Measurements from ENCODE around the gene CHD1. TPM values are rescaled to one million over a fixed set of nuclear protein-coding genes. Genes with fewer than 3 reads are reported as not detected.

The CHD1 gene
- total RNA-seq, 4 donors from 2014 or later: 39.8 to 70.6 (median 54.1) TPM

DNA sequence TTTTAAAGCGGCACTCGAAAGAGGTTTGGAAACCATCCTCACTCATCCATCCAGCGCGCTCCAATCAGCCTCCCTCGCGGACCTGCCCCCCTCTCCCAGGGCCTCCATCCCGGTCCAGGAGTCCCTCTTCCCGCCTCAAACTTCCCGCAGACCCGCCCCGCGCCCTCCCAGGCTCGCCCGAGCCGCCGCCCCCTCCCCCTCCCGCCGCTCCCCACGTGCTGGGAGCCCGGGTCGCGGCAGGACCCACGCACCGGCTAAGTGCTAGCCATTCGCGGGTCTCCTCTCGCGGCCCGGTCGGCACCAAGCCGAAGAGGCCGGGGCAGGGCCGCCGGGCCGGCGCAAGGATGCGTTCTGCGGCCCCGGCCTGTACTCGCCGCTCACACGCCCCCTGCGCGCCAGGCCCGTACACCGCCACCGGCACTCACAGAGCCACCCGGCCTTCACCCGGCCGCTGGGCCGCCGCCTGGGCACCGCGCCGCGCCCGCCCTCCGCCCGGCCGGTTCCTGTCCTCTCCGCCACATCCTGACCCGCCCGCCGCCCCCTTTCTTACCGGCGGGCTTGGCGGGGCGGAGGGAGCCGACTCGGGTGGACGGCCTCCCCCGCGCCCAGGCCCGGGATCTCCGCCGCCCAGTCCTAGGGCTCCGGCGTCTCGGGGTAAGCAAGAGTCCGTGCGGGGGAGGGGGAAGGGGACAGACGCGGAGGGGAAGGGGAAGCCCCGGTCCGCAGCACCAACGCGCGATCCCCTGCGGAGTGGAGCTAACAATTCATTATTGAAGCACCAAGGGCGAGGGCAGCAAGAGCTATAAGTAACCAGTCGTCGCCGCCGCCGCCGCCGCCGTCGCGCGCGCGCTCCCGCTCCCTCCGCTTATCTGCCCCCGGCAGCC is 576 bp downstream of the CHD1 start:
- peak in 1 of 3 donors; percentile 7 for TF ChIP-seq POLR2AphosphoS5 (IDR thresholded peaks at IDR 0.05)
- TF ChIP-seq, protein P1, sequence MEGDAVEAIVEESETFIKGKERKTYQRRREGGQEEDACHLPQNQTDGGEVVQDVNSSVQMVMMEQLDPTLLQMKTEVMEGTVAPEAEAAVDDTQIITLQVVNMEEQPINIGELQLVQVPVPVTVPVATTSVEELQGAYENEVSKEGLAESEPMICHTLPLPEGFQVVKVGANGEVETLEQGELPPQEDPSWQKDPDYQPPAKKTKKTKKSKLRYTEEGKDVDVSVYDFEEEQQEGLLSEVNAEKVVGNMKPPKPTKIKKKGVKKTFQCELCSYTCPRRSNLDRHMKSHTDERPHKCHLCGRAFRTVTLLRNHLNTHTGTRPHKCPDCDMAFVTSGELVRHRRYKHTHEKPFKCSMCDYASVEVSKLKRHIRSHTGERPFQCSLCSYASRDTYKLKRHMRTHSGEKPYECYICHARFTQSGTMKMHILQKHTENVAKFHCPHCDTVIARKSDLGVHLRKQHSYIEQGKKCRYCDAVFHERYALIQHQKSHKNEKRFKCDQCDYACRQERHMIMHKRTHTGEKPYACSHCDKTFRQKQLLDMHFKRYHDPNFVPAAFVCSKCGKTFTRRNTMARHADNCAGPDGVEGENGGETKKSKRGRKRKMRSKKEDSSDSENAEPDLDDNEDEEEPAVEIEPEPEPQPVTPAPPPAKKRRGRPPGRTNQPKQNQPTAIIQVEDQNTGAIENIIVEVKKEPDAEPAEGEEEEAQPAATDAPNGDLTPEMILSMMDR (IDR thresholded peaks at IDR 0.05): no peak
- Histone ChIP-seq H3K36me3 (peaks cover 16% of the 10 kb centered on the region), H3K27me3 (no peaks in the 10 kb centered on the region), H3K27ac (peak overlapping the region; percentile 98), H3K4me1 (peaks cover 47% of the 10 kb centered on the region), H3K4me3 (peak overlapping the region; percentile 77), H3K9me3 (no peaks in the 10 kb centered on the region)
- peak; percentile 88 to 90 for DNase-seq (ENCODE audit: low spot score in 2 of 2)
- WGBS: under 1% methylated on average over 17 of the region's 106 CpGs

DNA sequence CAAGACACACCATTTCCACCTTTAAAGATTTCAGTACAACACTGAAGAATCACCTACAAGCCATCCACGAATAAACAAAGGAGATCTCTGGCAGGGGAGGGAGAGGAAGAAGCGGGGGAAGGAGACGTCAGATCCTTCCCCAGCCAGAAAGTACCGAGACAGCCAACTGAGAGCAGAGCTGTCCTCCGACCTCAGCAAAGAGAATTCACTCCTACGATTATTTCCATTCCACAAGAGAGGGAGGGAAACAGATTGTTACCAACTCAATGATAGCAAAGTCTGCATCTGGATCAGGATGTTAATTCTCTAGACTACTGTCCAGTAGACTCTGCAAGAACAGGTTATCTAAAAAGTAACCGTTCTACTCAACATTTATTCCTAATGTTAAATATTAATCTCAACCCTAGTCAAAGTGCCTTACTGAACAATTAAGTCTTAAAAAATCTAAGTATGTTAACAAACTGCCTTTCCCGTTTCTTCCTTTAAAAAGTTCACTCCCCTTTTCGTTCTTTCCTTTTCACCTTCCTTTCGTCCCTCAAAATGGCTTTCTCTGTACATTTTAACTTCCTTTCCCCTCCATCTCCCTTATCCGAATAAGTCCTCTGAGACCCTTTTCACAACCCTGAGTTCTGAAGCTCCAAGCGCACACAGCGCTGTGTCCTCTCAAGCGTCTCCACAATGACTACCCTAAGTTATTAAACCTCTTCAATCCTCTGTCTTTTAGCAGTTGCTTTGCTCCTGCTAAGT is 1.4 kb downstream of the CHD1 start:
- Histone ChIP-seq H3K4me3 (peak overlapping the region; percentile 77), H3K4me1 (peaks cover 47% of the 10 kb centered on the region), H3K27ac (peak overlapping the region; percentile 98), H3K36me3 (peaks cover 24% of the 10 kb centered on the region), H3K9me3 (no peaks in the 10 kb centered on the region), H3K27me3 (no peaks in the 10 kb centered on the region)
- DNase-seq (ENCODE audit: low spot score in 2 of 2): no peak
- WGBS: under 1% methylated on average over 14 of the region's 14 CpGs
- TF ChIP-seq POLR2AphosphoS5 (IDR thresholded peaks at IDR 0.05): peak in 1 of 3 donors; percentile 34
- peak in 1 of 2 donors; percentile 57 for TF ChIP-seq POLR2A (IDR thresholded peaks at IDR 0.05)
- no peak for TF ChIP-seq EP300 (IDR thresholded peaks at IDR 0.05)

DNA sequence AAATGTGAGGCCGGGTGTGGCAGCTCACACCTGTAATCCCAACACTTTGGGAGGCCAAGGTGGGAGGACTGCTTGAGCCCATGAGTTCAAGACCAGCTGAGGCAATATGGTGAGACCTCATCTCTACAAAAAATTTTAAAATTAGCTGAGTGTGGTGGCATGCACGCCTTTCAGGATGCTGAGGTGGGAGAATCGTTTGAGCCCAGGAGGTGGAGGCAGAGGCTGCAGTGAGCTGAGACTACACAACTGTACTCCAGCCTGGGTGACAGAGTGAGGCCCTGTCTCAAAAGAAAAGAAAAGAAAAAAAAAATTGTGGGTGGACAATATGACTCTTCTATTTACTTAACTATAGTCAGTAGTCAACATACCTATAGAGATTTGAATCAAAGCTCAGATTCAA is 4.8 kb downstream of the CHD1 start:
- Histone ChIP-seq H3K9me3 (no peaks in the 10 kb centered on the region), H3K36me3 (peaks cover 38% of the 10 kb centered on the region), H3K4me1 (peaks cover 30% of the 10 kb centered on the region), H3K27ac (no peak overlapping the region), H3K27me3 (no peaks in the 10 kb centered on the region), H3K4me3 (no peak overlapping the region)
- no peak for TF ChIP-seq POLR2A (IDR thresholded peaks at IDR 0.05)
- TF ChIP-seq EP300 (IDR thresholded peaks at IDR 0.05): no peak
- TF ChIP-seq, protein P1 (IDR thresholded peaks at IDR 0.05): no peak
- no peak for TF ChIP-seq POLR2AphosphoS5 (IDR thresholded peaks at IDR 0.05)
- DNase-seq (ENCODE audit: low spot score in 2 of 2): no peak
- 86% methylated on average over 3 of the region's 3 CpGs for WGBS

DNA sequence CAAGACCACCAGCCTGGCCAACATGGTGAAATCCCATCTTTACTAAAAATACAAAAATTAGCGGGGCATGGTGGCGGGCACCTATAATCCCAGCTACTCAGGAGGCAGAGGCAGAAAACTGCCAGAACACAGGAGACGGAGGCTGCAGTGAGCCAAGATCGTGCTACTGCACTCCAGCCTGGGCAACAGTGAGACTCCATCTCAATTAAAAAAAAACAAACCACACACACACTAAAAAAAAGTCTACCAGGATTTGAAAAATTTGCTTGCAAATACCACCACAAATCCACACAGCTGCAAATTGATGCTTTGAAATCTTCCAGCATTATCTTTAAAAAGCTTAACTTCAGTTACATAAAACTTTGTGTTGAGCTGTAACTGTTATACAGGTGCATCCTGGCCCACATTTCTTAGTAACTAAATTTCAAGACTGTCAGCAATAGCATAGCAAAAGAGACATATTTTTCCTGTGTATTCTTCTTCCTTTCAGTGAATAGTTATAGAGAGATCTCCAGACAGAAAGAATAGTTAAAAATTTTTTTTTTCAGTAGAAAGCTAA is 6.8 kb downstream of the CHD1 start:
- WGBS: 93% methylated on average over 4 of the region's 4 CpGs
- no peaks in the 10 kb centered on the region for H3K27me3 ChIP-seq
- H3K36me3 ChIP-seq: peaks cover 44% of the 10 kb centered on the region
- TF ChIP-seq POLR2AphosphoS5 (IDR thresholded peaks at IDR 0.05) (no peak), EP300 (IDR thresholded peaks at IDR 0.05) (no peak), POLR2A (IDR thresholded peaks at IDR 0.05) (no peak)
- TF ChIP-seq, protein P1 (IDR thresholded peaks at IDR 0.05): no peak
- no peak overlapping the region for H3K27ac ChIP-seq
- H3K4me3 ChIP-seq: no peak overlapping the region
- peaks cover 22% of the 10 kb centered on the region for H3K4me1 ChIP-seq
- H3K9me3 ChIP-seq: no peaks in the 10 kb centered on the region
- no peak for DNase-seq (ENCODE audit: low spot score in 2 of 2)

DNA sequence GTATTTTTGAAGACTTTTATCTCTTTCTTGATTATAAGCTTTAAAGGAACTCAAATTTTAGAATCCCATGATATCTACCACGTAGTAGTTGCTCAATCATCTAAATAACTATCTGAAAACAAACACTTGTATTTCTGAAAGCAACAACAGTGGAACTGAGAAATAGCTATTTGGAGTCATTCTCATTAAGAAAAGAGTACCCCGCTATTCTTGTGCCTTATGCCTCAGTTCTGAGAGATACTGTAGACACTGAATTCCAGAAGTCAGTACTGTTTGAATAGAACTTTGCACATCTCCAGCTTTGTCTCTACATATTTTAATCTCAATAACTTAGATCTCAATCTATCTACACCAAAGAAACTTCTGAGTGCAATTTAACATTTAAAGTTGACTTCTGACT is 11.4 kb downstream of the CHD1 start:
- H3K4me1 ChIP-seq: no peaks in the 10 kb centered on the region

More for the DNA sequence above, 11.4 kb downstream of the CHD1 start:
- Histone ChIP-seq H3K9me3 (no peaks in the 10 kb centered on the region), H3K27ac (no peak overlapping the region), H3K4me3 (no peak overlapping the region), H3K36me3 (peaks cover 20% of the 10 kb centered on the region), H3K27me3 (no peaks in the 10 kb centered on the region)
- DNase-seq (ENCODE audit: low spot score in 2 of 2): no peak
- 92% methylated on average over 2 of the region's 2 CpGs for WGBS
- TF ChIP-seq POLR2AphosphoS5 (IDR thresholded peaks at IDR 0.05): no peak
- TF ChIP-seq, protein P1 (IDR thresholded peaks at IDR 0.05): no peak
- TF ChIP-seq EP300 (IDR thresholded peaks at IDR 0.05): no peak
- no peak for TF ChIP-seq POLR2A (IDR thresholded peaks at IDR 0.05)
